T-helper 9 cell (primary cell): ENCODE measurements around the gene ULK4.
"Not testable (repeated sequence)": the region's sequence is repeated elsewhere in the genome, so short reads cannot be mapped to it uniquely, and the experiment has no call there.

Experiments
- DNase-seq: peaks from one replicate; pipeline ENCODE4 v3.0.0-alpha.2; 2020

ULK4 gene

GRCh38 chr3:41683666-41684350, 278.1 kb downstream of the ULK4 start:
- DNase-seq = no peak

DNA sequence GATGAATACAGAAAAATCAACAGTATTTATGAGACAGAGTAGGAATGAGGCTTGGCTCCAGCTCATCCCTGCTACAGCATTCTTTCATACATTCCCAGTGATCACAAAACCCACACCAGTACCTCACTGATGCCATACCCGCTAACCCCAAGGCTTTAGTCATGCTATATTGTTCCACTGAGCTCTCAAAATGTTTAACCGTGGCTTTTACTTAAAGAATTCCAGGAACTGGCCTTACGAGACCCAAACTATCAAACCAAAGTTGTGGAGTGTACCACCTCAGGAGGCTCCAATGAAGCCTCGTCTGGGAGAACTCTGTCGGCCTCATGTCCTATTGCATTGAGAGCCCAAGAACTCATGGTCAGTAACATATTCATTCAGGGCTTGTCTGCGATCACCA, 278.9 kb downstream of the ULK4 start:
- DNase-seq = no peak

DNA sequence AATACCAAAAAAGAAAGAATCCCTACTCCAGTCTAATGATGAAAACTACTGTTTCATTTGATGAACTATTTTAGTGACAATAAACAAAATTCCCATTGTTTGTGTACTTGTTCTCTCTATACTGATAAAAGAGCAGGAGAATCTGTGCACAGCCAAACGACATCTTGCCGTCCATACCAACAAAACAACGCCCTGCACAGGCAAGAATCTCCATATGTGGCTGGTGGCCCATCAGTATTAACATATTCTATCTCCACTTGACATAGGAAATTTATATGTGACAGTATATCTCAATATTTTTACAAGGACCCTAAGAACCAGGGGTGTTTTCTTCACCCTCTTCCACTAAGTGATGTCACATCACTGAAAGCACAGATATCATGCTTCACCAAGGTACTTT, 279.5 kb downstream of the ULK4 start:
- no peak for DNase-seq

DNA sequence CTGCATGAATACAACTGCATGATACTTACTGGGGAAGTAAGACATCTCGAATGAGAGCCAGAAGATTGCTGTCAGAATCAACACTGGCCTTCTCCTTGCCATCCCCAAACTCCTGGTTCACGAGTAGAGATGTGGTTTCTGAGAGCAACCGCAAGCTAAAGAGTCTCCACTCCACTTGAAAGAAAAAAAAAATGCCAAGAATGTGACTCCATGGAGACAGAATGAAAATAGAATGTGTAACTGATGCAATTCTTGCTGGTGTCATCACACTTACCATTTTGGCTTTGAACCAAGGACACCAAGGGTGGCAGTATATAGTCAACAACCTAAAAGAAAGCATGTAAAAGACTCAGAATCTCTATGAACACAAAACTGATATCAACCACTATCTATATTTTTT, 280.4 kb downstream of the ULK4 start:
- no peak for DNase-seq

GRCh38 chr3:41679374-41679773, 282.5 kb downstream of the ULK4 start:
- DNase-seq = no peak

GRCh38 chr3:41675102-41675501, 286.8 kb downstream of the ULK4 start:
- not testable (repeated sequence) for DNase-seq

GRCh38 chr3:41674449-41674848, 287.5 kb downstream of the ULK4 start:
- no peak for DNase-seq

- no peak for DNase-seq
Observed at GRCh38 chr3:41673650-41674049, 288.3 kb downstream of the ULK4 start.

- no peak for DNase-seq
Observed at GRCh38 chr3:41668379-41668778, 293.5 kb downstream of the ULK4 start.

DNA sequence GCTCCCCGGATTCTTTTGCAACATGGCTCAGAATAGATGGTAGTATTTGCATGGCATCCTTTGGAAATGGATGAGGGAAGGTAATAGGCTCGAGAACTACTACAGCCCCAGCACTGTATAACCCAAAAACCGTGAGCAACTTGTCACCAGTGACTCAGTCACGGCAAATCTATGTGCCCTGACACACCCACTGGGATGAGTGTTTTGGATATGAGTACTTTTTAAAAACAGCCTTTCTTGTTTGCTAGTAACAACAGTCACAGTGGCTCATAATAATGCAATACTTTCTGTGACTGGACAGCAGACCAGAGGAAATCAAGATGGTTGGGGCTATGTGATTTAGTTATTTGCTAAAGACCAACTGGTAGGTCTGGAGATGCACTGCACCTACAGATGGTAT, 299.6 kb downstream of the ULK4 start:
- DNase-seq = no peak

- DNase-seq = no peak
Observed at GRCh38 chr3:41661796-41662195, 300.1 kb downstream of the ULK4 start.

DNA sequence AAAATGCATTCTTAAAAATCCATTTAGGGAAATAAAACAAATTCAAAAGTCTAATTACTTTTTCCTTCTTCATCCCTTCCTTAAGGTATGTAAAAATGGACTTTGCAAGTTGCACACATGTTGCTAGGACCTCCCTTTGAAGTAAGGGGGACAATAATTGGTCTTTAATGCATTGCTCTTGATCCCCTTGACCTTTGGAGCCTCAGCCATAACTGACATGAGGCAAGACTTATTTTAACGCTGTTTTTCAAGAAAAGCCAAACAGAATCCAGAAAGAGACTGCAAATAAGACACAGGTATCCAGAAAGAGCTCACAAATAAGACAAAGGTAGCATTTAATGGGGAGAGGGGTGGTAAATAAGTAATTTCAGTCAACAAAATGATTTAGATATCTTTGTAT, 301.4 kb downstream of the ULK4 start:
- no peak for DNase-seq

- no peak for DNase-seq
Observed at GRCh38 chr3:41653571-41654239, 308.2 kb downstream of the ULK4 start.

DNA sequence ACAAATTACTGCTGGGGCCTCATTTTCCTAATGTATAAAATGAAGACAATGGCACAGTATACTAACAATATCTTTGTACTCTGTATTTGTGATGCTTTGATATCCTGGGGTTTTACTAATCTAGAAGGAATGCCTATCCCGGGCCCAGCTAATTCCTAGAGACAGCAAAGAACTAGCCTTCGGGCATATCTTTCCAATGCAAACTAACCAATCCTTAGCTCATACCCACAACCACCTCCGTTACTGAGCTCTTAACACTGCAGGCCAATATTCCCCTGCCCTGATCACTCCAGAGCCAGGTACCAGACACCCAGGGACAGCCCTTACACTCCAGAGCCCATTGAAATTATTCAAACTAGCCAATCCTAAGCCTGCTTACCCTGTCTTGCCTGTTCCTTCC, 309.0 kb downstream of the ULK4 start:
- no peak for DNase-seq

DNA sequence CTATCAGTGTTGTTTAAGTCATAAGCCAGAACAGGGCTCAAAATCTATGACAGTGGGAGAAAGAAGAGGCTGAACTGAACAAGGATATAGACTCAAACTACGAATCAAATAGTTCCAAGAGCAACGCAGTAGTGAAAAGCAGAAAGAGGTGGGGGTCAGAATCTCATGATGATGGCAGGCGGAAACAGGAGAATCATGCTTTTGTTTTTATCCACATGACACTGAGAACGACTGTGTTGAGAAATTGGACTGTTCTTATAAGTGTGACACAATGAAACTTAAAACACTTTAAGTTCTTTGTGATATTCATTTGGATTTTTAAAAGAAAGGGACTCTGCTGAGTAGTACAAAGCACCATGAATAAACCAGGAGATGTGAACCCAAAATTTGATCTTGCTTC, 309.4 kb downstream of the ULK4 start:
- DNase-seq = no peak

DNA sequence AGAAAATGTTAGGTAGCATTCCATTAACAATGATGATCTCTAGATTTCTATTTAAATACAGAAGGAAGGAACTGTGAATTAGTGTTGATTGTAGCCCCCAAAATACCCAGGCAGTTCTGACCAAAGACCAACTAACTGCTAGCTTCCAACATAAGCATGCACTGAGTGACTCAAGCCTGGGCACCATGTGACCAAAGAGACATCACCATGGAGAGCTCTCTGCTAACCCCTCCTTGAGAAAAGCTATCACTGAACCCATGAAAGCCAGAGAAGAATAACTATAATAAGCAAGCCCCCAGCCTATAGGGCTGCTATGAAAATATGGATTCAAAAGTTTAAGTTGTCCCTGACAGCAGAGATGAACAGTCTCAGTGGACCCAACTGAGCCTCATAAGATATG, 310.2 kb downstream of the ULK4 start:
- DNase-seq = no peak

DNA sequence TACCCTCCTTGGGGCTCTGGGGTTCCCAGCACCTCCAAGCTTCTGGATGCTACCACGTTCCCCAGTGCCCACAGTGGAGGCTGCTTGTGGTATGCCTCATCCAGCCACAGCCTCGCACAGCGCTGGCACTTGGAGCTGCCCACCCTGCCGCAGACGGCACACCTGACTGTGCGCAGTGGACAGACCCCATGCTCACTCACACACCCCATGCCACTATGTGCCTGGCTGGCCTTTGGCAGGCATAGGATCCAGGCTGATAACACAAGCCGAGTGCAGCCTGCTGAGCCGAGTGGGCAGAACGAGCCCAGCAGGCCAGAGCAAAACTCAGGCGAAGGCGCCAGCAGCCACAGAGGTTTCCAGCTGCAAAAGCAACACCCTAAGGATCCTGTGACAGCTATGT, 311.5 kb downstream of the ULK4 start:
- no peak for DNase-seq

DNA sequence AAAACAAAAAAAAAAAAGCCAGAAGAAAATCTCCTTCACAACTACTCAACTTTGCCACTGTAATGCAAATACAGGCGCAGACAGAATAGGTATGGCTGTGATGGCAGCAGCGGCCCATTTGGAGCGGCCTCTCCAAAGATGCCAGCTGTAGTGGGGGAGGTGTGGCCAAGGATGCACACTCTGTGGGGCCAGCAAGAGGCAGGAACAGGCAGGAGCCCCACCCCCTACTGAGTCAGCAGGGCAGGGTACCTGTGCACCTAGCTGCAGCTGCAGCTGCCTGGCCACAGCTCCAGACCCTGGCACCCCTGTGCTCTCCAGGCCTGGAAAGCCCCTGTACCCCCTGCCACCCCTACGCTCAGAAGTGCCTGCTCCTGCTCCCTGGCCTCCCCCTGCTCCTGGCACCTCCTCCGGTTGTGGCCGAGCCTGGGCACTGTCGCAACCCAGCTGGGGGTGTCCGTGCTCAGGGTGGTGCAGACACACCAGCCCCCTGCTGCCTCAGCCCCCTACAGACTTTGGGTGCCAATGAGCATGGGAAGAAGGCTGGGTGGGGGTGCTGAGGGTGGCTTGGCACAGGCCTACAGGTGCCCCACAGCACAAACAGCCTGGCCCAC, 312.7 kb downstream of the ULK4 start:
- no peak for DNase-seq

GRCh38 chr3:41647730-41648129, 314.2 kb downstream of the ULK4 start:
- not testable (repeated sequence) for DNase-seq

DNA sequence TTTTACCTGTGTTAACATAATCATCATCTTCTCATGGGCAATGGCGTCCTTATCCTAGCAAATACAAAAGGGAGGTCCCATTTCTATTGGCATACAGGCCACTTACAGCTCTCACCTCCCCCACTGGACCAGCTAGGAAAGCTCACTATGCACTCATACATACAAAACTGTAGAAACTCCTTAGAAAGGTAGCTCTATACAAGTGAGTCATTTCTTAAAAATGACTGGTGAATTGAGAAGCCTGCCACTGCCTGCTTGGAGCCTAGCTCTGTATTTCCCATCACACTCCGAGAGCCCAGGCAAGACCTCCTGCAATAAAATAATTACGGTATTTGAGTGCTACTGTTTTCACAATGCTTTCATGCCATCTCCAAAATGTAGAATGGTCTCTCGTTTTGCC, 321.8 kb downstream of the ULK4 start:
- DNase-seq = no peak

- DNase-seq = no peak
Observed at GRCh38 chr3:41638381-41638780, 323.5 kb downstream of the ULK4 start.

- no peak for DNase-seq
Observed at GRCh38 chr3:41632700-41633099, 329.2 kb downstream of the ULK4 start.

- no peak for DNase-seq
Observed at GRCh38 chr3:41630708-41631107, 331.2 kb downstream of the ULK4 start.

DNA sequence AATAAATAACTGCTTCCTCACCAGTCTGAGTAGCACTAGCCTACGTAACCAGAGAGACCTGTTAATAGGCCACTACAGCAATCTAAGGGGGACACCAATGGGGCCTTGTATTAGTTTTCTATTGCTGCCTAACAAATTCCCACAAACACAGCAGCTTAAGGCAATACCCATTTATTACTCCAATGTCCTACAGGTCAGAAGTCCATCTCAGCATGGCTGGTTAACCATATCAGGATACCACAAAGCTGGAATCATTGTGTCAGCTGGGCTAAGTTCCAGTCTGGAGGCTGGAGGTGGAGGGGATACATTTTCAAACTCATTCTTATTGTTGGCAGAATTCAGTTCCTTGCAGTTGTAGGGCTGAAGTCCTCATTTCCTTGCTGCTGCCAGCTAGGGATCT, 331.9 kb downstream of the ULK4 start:
- no peak for DNase-seq
